GM23248 (cell line): Measurements from ENCODE around the gene OXGR1.

Experiments
- EZH2 ChIP-seq: fragments of 200-600 bp; sonication (generic); IDR thresholded peaks from 2 replicates; pipeline ENCODE4 v1.6.1; 2018; ENCODE audit warnings: antibody characterized with exemption, mild to moderate bottlenecking; ENCODE audit not compliant: insufficient read depth, poor library complexity, severe bottlenecking
- EZH2phosphoT487 ChIP-seq: fragments of 200-600 bp; sonication (generic); IDR thresholded peaks from 2 replicates; pipeline ENCODE4 v1.6.1; 2018; ENCODE audit warnings: antibody characterized with exemption, moderate library complexity, mild to moderate bottlenecking, low read depth; ENCODE audit not compliant: insufficient read depth

DNA sequence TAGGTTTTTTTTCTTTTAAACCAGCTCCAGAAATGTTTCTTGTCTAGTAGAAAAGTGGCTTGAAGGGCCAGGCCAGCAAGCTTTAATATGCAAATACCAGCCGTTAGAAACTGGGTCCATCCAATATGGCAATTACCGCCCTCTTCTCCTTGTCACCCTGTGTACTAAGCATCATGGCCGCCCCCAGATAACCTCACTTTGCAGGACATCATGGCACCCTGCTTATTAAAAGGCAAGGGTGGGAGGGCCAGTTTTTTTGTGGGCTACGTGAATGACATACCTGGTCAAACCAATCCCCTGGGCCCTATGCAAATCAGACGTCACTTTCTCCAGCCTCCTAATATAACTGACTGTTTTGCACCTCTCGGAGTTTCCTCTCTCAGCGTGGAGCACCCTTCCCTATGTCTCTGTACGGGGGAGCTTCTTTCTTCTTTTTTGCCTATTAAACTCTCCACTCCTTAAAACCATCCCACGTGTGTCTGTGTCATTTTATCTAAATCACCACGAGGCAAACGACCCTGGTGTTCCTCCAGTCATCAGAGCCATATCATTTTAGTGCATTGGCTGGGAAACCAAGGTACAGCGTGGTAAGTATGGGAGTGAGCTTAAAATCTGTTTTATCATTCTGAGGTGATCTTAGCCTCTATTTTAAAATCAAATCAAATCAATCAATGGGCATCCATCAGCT, 27.7 kb downstream of the OXGR1 start:
- TF ChIP-seq EZH2phosphoT487 (no peak), EZH2 (no peak)
